Measurements from ENCODE around the gene RNF181.

- no peak for TF ChIP-seq PHF20 (CRISPR knock-in tag; IDR thresholded peaks at IDR 0.05)
- no peak for TF ChIP-seq ZNF749 (CRISPR knock-in tag; IDR thresholded peaks at IDR 0.05; ENCODE audit: borderline replicate concordance)
- no peak for TF ChIP-seq ZNF616 (CRISPR knock-in tag; IDR thresholded peaks at IDR 0.05; ENCODE audit: low read depth)
- TF ChIP-seq ZFP91 (CRISPR knock-in tag; IDR thresholded peaks at IDR 0.05; ENCODE audit: borderline replicate concordance): no peak
- no peak for TF ChIP-seq POLR2A (IDR thresholded peaks at IDR 0.05; ENCODE audit: insufficient read depth in 1 of 2, low read depth in 2 of 2, low read length in 2 of 2)
- TF ChIP-seq PRDM10 (CRISPR knock-in tag; IDR thresholded peaks at IDR 0.05; ENCODE audit: low read depth): no peak
- TF ChIP-seq REPIN1 (CRISPR knock-in tag; IDR thresholded peaks at IDR 0.05; ENCODE audit: borderline replicate concordance, low read depth): no peak
- no peak for TF ChIP-seq BCLAF1 (IDR thresholded peaks at IDR 0.05)
- no peak for TF ChIP-seq ZFP36 (IDR thresholded peaks at IDR 0.05; ENCODE audit: borderline replicate concordance, low read depth, low read length, partially characterized antibody)
- TF ChIP-seq ZNF317 (CRISPR knock-in tag; IDR thresholded peaks at IDR 0.05): no peak
- TF ChIP-seq PHF21A (CRISPR knock-in tag; IDR thresholded peaks at IDR 0.05): no peak
- no peak for TF ChIP-seq POLR2AphosphoS5 (IDR thresholded peaks at IDR 0.05; ENCODE audit: low read depth, low read length)
Measured at GRCh38 chr2:85588645-85589044, 6.9 kb upstream of the RNF181 start.
